Measurements from ENCODE around the gene GRID1.

The GRID1 gene

DNA sequence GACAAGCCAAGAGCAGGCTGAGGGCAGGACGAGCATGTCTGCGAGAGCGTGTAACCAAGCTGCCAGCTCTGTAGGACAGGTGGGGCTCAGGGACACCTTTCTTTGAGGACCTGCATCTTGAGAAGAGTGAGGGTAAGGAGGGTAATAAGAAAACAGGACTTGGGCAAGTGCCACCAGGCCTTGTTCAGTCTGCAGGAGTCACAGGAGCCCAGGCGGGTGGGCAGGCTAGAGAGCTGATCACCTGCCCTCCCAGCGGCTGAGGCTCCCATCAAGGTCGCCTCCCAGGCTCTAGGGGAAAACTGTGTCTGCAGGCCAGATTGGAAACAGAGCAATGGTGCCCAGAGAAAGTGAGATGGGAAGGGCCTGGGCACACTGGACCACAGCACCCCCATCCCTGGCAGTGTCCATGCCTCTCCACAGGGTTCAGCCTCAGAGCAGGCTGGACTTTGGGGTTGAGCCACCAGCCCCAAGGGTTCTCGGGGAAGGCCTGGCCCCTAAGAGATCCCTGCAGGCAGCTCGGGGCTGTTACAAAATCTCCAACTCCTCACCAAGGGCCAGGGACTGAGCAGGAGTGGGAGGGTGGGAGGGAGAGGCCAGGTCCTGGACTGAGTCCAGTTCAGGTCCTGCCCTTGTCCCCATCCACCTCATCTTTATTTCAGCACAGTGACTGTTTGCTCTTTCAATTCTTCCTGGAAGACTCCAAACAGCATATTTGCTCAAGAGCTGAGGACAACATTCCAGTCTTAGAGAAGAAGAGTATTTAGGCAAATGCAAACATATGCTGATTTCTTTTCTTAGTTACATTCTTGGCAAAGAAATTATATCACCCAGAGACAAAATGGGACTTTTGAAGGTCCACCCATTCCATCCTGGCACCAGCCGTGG, 161.9 kb downstream of the GRID1 start:
- DNase-seq (ENCODE audit: low spot score), result peak; percentile 29
- Histone ChIP-seq H3K9me3 (ENCODE audit: severe bottlenecking) (no peaks in the 10 kb centered on the region), H3K4me1 (ENCODE audit: insufficient read depth, poor library complexity, severe bottlenecking) (no peaks in the 10 kb centered on the region), H3K27me3 (ENCODE audit: insufficient read depth, poor library complexity, severe bottlenecking) (no peaks in the 10 kb centered on the region), H3K36me3 (ENCODE audit: low read depth) (no peaks in the 10 kb centered on the region), H3K27ac (ENCODE audit: poor library complexity, severe bottlenecking) (no peak overlapping the region), H3K4me3 (ENCODE audit: severe bottlenecking) (no peak overlapping the region)
- TF ChIP-seq, protein P1, sequence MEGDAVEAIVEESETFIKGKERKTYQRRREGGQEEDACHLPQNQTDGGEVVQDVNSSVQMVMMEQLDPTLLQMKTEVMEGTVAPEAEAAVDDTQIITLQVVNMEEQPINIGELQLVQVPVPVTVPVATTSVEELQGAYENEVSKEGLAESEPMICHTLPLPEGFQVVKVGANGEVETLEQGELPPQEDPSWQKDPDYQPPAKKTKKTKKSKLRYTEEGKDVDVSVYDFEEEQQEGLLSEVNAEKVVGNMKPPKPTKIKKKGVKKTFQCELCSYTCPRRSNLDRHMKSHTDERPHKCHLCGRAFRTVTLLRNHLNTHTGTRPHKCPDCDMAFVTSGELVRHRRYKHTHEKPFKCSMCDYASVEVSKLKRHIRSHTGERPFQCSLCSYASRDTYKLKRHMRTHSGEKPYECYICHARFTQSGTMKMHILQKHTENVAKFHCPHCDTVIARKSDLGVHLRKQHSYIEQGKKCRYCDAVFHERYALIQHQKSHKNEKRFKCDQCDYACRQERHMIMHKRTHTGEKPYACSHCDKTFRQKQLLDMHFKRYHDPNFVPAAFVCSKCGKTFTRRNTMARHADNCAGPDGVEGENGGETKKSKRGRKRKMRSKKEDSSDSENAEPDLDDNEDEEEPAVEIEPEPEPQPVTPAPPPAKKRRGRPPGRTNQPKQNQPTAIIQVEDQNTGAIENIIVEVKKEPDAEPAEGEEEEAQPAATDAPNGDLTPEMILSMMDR (IDR thresholded peaks at IDR 0.05; ENCODE audit: poor library complexity, severe bottlenecking), result no peak
- ATAC-seq (ENCODE audit: low read depth), result no peak

DNA sequence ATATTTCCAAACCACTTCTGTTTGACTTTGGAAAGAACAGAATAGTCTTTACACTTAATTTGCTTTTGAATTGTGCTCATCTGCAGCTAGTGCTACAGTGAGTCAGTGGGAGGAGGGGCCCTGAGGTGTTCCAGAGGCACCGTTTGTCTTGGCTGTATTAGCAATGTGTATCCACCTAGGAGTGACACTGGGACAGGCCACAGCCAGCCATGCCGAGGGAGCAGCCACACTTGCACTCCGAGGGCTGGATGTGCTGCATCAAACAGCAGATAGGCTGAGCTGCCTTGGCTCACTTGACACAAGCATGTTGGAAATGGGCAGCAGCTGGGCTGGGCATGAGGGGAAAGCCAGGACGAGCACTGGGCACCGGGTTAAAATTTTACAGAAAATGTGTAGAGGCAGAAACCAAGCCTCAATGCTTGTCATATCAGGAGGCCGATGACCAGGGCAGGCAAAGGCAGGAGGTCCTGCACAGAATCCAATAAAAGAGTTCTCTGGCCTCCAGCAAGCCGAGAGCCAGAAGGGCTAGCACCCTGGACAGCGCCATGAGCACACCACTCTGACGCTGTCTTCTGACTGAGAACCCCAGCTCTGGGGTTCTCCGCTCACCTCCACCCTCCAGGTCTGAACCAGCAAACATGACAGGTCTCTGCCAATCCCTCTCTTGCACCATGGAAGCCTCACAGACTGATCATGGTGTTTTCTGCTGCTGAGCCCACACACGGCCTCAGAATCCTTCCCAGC, 163.3 kb downstream of the GRID1 start:
- Histone ChIP-seq H3K4me3 (ENCODE audit: severe bottlenecking) (no peak overlapping the region), H3K9me3 (ENCODE audit: severe bottlenecking) (no peaks in the 10 kb centered on the region), H3K4me1 (ENCODE audit: insufficient read depth, poor library complexity, severe bottlenecking) (no peaks in the 10 kb centered on the region), H3K27me3 (ENCODE audit: insufficient read depth, poor library complexity, severe bottlenecking) (no peaks in the 10 kb centered on the region), H3K36me3 (ENCODE audit: low read depth) (no peaks in the 10 kb centered on the region), H3K27ac (ENCODE audit: poor library complexity, severe bottlenecking) (no peak overlapping the region)
- ATAC-seq (ENCODE audit: low read depth), result no peak
- peak; percentile 31 for DNase-seq (ENCODE audit: low spot score)
- TF ChIP-seq, protein P1 (IDR thresholded peaks at IDR 0.05; ENCODE audit: poor library complexity, severe bottlenecking), result no peak

DNA sequence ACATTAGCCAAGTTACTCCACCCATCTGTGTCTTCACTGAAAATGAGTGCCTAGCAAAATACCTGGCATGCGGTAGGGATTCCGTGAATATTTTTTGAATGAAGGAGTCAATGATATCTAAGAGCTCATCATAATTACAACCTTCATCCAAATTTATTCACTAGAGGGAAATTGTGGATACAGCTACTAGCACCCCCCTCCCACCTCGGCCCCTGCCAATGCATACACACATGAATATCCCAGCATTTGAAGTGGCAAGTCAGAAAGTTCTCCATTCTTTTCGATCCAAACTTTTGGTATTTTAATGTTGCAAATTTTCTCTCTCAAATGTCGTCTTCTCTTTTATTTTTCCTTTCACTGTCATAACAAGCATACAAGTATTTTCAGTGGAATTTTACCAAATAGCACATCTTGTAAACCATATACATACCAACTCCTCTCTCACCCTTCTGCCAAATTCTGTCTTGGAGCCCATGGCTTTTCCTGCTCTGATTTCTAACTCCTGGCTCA, 164.3 kb downstream of the GRID1 start:
- H3K27ac ChIP-seq (ENCODE audit: poor library complexity, severe bottlenecking), result no peak overlapping the region

DNA sequence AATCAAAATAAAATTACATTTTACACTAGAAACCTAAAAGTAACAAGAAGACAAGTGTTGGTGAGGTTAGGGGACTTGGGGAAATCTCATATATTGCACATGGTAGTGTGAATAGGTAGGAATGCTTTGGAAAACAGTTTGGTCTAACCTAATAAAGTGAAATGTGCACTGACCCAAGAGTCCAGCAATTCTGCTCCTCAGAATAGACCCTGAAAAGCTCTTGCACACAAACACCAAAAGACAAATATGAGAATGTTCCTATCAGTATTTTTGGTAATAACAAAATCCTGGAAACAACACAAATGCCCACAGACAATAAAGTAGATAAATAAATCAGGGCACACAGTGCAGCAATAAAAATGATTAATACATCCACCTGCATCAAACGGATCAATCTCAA, 165.7 kb downstream of the GRID1 start:
- H3K4me3 ChIP-seq (ENCODE audit: severe bottlenecking), result no peak overlapping the region
- ATAC-seq (ENCODE audit: low read depth) (no peak), DNase-seq (ENCODE audit: low spot score) (no peak)
- H3K27me3 ChIP-seq (ENCODE audit: insufficient read depth, poor library complexity, severe bottlenecking), result no peaks in the 10 kb centered on the region
- no peaks in the 10 kb centered on the region for H3K36me3 ChIP-seq (ENCODE audit: low read depth)
- TF ChIP-seq, protein P1 (IDR thresholded peaks at IDR 0.05; ENCODE audit: poor library complexity, severe bottlenecking), result no peak
- H3K27ac ChIP-seq (ENCODE audit: poor library complexity, severe bottlenecking), result no peak overlapping the region
- H3K9me3 ChIP-seq (ENCODE audit: severe bottlenecking), result no peaks in the 10 kb centered on the region
- H3K4me1 ChIP-seq (ENCODE audit: insufficient read depth, poor library complexity, severe bottlenecking), result no peaks in the 10 kb centered on the region

More for the DNA sequence above, 164.3 kb downstream of the GRID1 start:
- Histone ChIP-seq H3K4me3 (ENCODE audit: severe bottlenecking) (no peak overlapping the region), H3K36me3 (ENCODE audit: low read depth) (no peaks in the 10 kb centered on the region), H3K9me3 (ENCODE audit: severe bottlenecking) (no peaks in the 10 kb centered on the region), H3K4me1 (ENCODE audit: insufficient read depth, poor library complexity, severe bottlenecking) (no peaks in the 10 kb centered on the region), H3K27me3 (ENCODE audit: insufficient read depth, poor library complexity, severe bottlenecking) (no peaks in the 10 kb centered on the region)
- TF ChIP-seq, protein P1 (IDR thresholded peaks at IDR 0.05; ENCODE audit: poor library complexity, severe bottlenecking), result no peak
- no peak for ATAC-seq (ENCODE audit: low read depth)
- no peak for DNase-seq (ENCODE audit: low spot score)
